ENCODE data around the gene INO80E. TPM values are rescaled to one million over a fixed set of nuclear protein-coding genes. Genes with fewer than 3 reads are reported as not detected.

INO80E gene
- total RNA-seq, 2 donors from 2014 or later = 46.9 to 80.2 TPM

GRCh38 chr16:30003670-30004423 lies 7.8 kb downstream of the INO80E start:
- H3K27me3 ChIP-seq = no peaks in the 10 kb centered on the region
- H3K27ac ChIP-seq = no peak overlapping the region
- no peak overlapping the region for H3K4me3 ChIP-seq
- H3K9me3 ChIP-seq = no peaks in the 10 kb centered on the region
- no peaks in the 10 kb centered on the region for H3K4me1 ChIP-seq
- no peak overlapping the region for H3K9ac ChIP-seq (ENCODE audit: low read depth in 2 of 2, low read length in 2 of 2)
- no peaks in the 10 kb centered on the region for H3K36me3 ChIP-seq
- no peak for DNase-seq
- intact Hi-C loops (cut with DNase I) = no loop called here
- no peak for TF ChIP-seq CTCF (IDR thresholded peaks at IDR 0.05)

GRCh38 chr16:30004424-30004776 lies 8.4 kb downstream of the INO80E start:
- no peaks in the 10 kb centered on the region for H3K36me3 ChIP-seq
- no peaks in the 10 kb centered on the region for H3K9me3 ChIP-seq
- no peak overlapping the region for H3K9ac ChIP-seq (ENCODE audit: low read depth in 2 of 2, low read length in 2 of 2)
- intact Hi-C loops (cut with DNase I) = no loop called here
- H3K27me3 ChIP-seq = no peaks in the 10 kb centered on the region
- no peaks in the 10 kb centered on the region for H3K4me1 ChIP-seq
- no peak for TF ChIP-seq CTCF (IDR thresholded peaks at IDR 0.05)
- no peak overlapping the region for H3K4me3 ChIP-seq
- H3K27ac ChIP-seq = no peak overlapping the region
- no peak for DNase-seq

- Histone ChIP-seq H3K9ac (ENCODE audit: low read depth in 2 of 2, low read length in 2 of 2) (peak overlapping the region in 1 of 2 donors; percentile 50), H3K9me3 (no peaks in the 10 kb centered on the region), H3K36me3 (no peaks in the 10 kb centered on the region), H3K27ac (no peak overlapping the region), H3K4me1 (no peaks in the 10 kb centered on the region), H3K27me3 (no peaks in the 10 kb centered on the region), H3K4me3 (no peak overlapping the region)
- no peak for DNase-seq
- TF ChIP-seq CTCF (IDR thresholded peaks at IDR 0.05) = no peak
- intact Hi-C loops (cut with DNase I) = loop anchor here (5.0 kb wide), 1 partner anchor 143 kb away; the partner anchor contains the start of gene CDIPT
Observed at GRCh38 chr16:30004811-30005242, 8.8 kb downstream of the INO80E start.

- intact Hi-C loops (cut with DNase I) = loop anchor here (5.0 kb wide), 1 partner anchor 143 kb away; the partner anchor contains the start of gene CDIPT
- peaks cover 6% of the 10 kb centered on the region for H3K27me3 ChIP-seq
- H3K36me3 ChIP-seq = no peaks in the 10 kb centered on the region
- peak; percentile 81 for TF ChIP-seq CTCF (IDR thresholded peaks at IDR 0.05)
- no peaks in the 10 kb centered on the region for H3K9me3 ChIP-seq
- peaks cover 4% of the 10 kb centered on the region for H3K4me1 ChIP-seq
- no peak overlapping the region for H3K4me3 ChIP-seq
- no peak overlapping the region for H3K9ac ChIP-seq (ENCODE audit: low read depth in 2 of 2, low read length in 2 of 2)
- H3K27ac ChIP-seq = no peak overlapping the region
- no peak for DNase-seq
Observed at GRCh38 chr16:30005341-30006094, 9.5 kb downstream of the INO80E start.

- DNase-seq = no peak
- H3K4me3 ChIP-seq = no peak overlapping the region
- H3K4me1 ChIP-seq = peaks cover 9% of the 10 kb centered on the region
- intact Hi-C loops (cut with DNase I) = loop anchor here (5.0 kb wide), 1 partner anchor 144 kb away; the partner anchor contains the start of gene CDIPT
- no peaks in the 10 kb centered on the region for H3K9me3 ChIP-seq
- no peak overlapping the region for H3K9ac ChIP-seq (ENCODE audit: low read depth in 2 of 2, low read length in 2 of 2)
- H3K36me3 ChIP-seq = no peaks in the 10 kb centered on the region
- H3K27me3 ChIP-seq = peaks cover 12% of the 10 kb centered on the region
- TF ChIP-seq CTCF (IDR thresholded peaks at IDR 0.05) = no peak
- H3K27ac ChIP-seq = no peak overlapping the region
Observed at GRCh38 chr16:30006095-30006473, 10.0 kb downstream of the INO80E start.
